HepG2 (cell line): ENCODE results near the gene PEA15. TPM values are rescaled to one million over a fixed set of nuclear protein-coding genes. Genes with fewer than 3 reads are reported as not detected.
A peak's percentile ranks its signal among the peaks of the same experiment; 100 is the strongest.

Source experiments
- ATAC-seq: fragments of 200-7000 bp; cut with Tn5 transposase; 3 replicates; pipeline ENCODE4 v1.9.1; 2020; ENCODE audit warnings: mild to moderate bottlenecking, moderate library complexity
- Bru-seq: library from RNA; stranded (reverse); fragments of 400-500 nt; gene quantifications from one replicate; lab custom pipeline; 2021; lab: Mats Ljungman, UMichigan
- BruChase-seq, 2 experiments: library from RNA; stranded (reverse); fragments of 400-500 nt; gene quantifications; one replicate each; lab custom pipeline; 2021; lab: Mats Ljungman, UMichigan
- BruUV-seq: library from RNA; stranded (reverse); fragments of 400-500 nt; replicated peaks from 2 replicates; lab custom pipeline; 2021; lab: Mats Ljungman, UMichigan
- CTCF ChIA-PET: fragments of 300-600 bp; formaldehyde crosslinking; extraction: SDS; loops from one replicate; lab custom pipeline; 2021; ENCODE audit warnings: low total read pairs, inconsistent platforms, low intra/inter-chr PET ratio; lab: Yijun Ruan, JAX
- POLR2A ChIA-PET: fragments of 350-600 bp; sonication (Branson Sonifier 250); formaldehyde crosslinking; loops from one replicate; lab custom pipeline; 2020; ENCODE audit warnings: antibody characterized with exemption, inconsistent platforms; lab: Yijun Ruan, JAX
- DNase-seq: peaks from one replicate; pipeline ENCODE4 v3.0.0-alpha.2; 2015; ENCODE audit warnings: low spot score
- FAIRE-seq: peaks from 3 replicates; lab custom pipeline; 2011; peaks lifted over from hg19 to GRCh38; lab: Jason Lieb, UNC
- H2AFZ ChIP-seq: one replicate; pipeline ENCODE4 v1.6.1; 2011; ENCODE audit warnings: low read length, inconsistent platforms
- H3K27ac ChIP-seq: fragments of 300-600 bp; 3 replicates; pipeline ENCODE4 v1.8.0; 2011; ENCODE audit warnings: mixed run types, mild to moderate bottlenecking, mixed read lengths, low read length, inconsistent platforms; ENCODE audit not compliant: insufficient read depth; ENCODE audit errors: extremely low read length
- H3K27me3 ChIP-seq, 2 experiments: fragments of 200-600 bp in 1 of 2; 2 replicates in 1 of 2; 3 replicates in 1 of 2; pipeline versions ENCODE4 v1.6.0 to v1.8.0; 2011; ENCODE audit warnings: low read length in 2 of 2, mild to moderate bottlenecking in 2 of 2, moderate library complexity in 2 of 2, inconsistent platforms in 1 of 2; ENCODE audit not compliant: insufficient read depth in 2 of 2, control insufficient read depth in 1 of 2
- H3K36me3 ChIP-seq, 2 experiments: fragments of 200-600 bp in 1 of 2; replicated peaks in 1 of 2; 2 replicates in 1 of 2; 3 replicates in 1 of 2; pipeline versions ENCODE4 v1.5.1 to v1.8.0; 2011; ENCODE audit warnings: low read length in 2 of 2, inconsistent platforms in 1 of 2; ENCODE audit not compliant: insufficient read depth in 2 of 2, control insufficient read depth in 1 of 2
- H3K4me1 ChIP-seq: 2 replicates; pipeline ENCODE4 v1.5.1; 2012; ENCODE audit warnings: low read length, inconsistent platforms; ENCODE audit not compliant: insufficient read depth
- H3K4me2 ChIP-seq: 2 replicates; pipeline ENCODE4 v1.6.0; 2011; ENCODE audit warnings: low read depth, low read length, inconsistent platforms
- H3K4me3 ChIP-seq, 3 experiments: fragments of 200-600 bp in 1 of 3; sonication (generic), shearing (Covaris generic) in 1 of 3; replicated peaks in 1 of 3; 2 replicates each; pipeline ENCODE4 v1.5.1; 2011 to 2016; ENCODE audit warnings: low read length in 3 of 3, inconsistent platforms in 2 of 3, low read depth in 2 of 3, mild to moderate bottlenecking in 2 of 3, control low read depth in 1 of 3, mixed read lengths in 1 of 3; ENCODE audit not compliant: insufficient read depth in 1 of 3
- H3K79me2 ChIP-seq: one replicate; pipeline ENCODE4 v1.6.1; 2011; ENCODE audit warnings: low read length, inconsistent platforms; ENCODE audit not compliant: insufficient read depth
- H3K9ac ChIP-seq: 2 replicates; pipeline ENCODE4 v1.6.0; 2011; ENCODE audit warnings: mild to moderate bottlenecking, low read depth, low read length, inconsistent platforms; ENCODE audit not compliant: insufficient read depth
- H3K9me3 ChIP-seq: 2 replicates; pipeline ENCODE4 v1.5.1; 2012; ENCODE audit warnings: mild to moderate bottlenecking, low read length
- H4K20me1 ChIP-seq: 2 replicates; pipeline ENCODE4 v1.6.0; 2011; ENCODE audit warnings: inconsistent platforms, mild to moderate bottlenecking, low read length, moderate library complexity; ENCODE audit not compliant: insufficient read depth
- POLR2A ChIP-seq, 2 experiments: IDR thresholded peaks; 2 replicates each; pipeline ENCODE4 v1.6.1; 2011; ENCODE audit warnings: low read depth in 2 of 2, low read length in 2 of 2, mild to moderate bottlenecking in 1 of 2, moderate library complexity in 1 of 2; ENCODE audit not compliant: insufficient read depth in 1 of 2
- REPIN1 ChIP-seq: sonication (generic); formaldehyde crosslinking; IDR thresholded peaks from 2 replicates; pipeline ENCODE4 v1.8.0; 2022; ENCODE audit warnings: missing genetic modification reagents, low read depth, mild to moderate bottlenecking, borderline replicate concordance
- SOX6 ChIP-seq, 2 experiments: fragments of 450-650 bp in 1 of 2; sonication (generic) in 1 of 2; formaldehyde crosslinking in 1 of 2; IDR thresholded peaks; 2 replicates each; pipeline versions ENCODE4 v1.4.0 to v1.6.1; 2017 to 2020; ENCODE audit warnings: antibody characterized with exemption in 1 of 2, mild to moderate bottlenecking in 1 of 2, missing genetic modification reagents in 1 of 2
- SP4 ChIP-seq: sonication (generic); formaldehyde crosslinking; IDR thresholded peaks from 2 replicates; pipeline ENCODE4 v1.8.1; 2023; ENCODE audit warnings: mild to moderate bottlenecking, missing genetic modification reagents
- ZFX ChIP-seq: sonication (generic); formaldehyde crosslinking; IDR thresholded peaks from 2 replicates; pipeline ENCODE4 v1.4.0; 2020; ENCODE audit warnings: mild to moderate bottlenecking, low read depth, missing genetic modification reagents, moderate library complexity
- ZNF124 ChIP-seq: sonication (generic); formaldehyde crosslinking; IDR thresholded peaks from 2 replicates; pipeline ENCODE4 v1.4.0; 2020; ENCODE audit warnings: missing genetic modification reagents
- ZNF329 ChIP-seq: sonication (generic); formaldehyde crosslinking; IDR thresholded peaks from 2 replicates; pipeline ENCODE4 v1.9.0; 2021; ENCODE audit warnings: low read depth, mild to moderate bottlenecking, missing genetic modification reagents
- ZNF709 ChIP-seq: sonication (generic); formaldehyde crosslinking; IDR thresholded peaks from 2 replicates; pipeline ENCODE4 v1.5.0; 2020; ENCODE audit warnings: mild to moderate bottlenecking, missing genetic modification reagents
- ZSCAN21 ChIP-seq: sonication (generic); formaldehyde crosslinking; IDR thresholded peaks from 2 replicates; pipeline ENCODE4 v1.8.0; 2022; ENCODE audit warnings: mild to moderate bottlenecking, missing genetic modification reagents, moderate library complexity, borderline replicate concordance
- ZSCAN25 ChIP-seq: sonication (generic); formaldehyde crosslinking; IDR thresholded peaks from 2 replicates; pipeline ENCODE4 v1.8.0; 2022; ENCODE audit warnings: mild to moderate bottlenecking, missing genetic modification reagents
- WGBS: methylation state at CpG from one replicate; pipeline ENCODE4 v1.1.6; 2017; ENCODE audit warnings: low lambda C conversion rate; 5-methylcytosine and 5-hydroxymethylcytosine counted together
- in situ Hi-C: cut with HindIII; loops from 2 replicates; pipeline ENCODE4 v1.10.0; 2017; ENCODE audit warnings: low pct_unique_long_range_greater_than_20kb; ENCODE audit not compliant: extremely low pct_ligation_motif_present
- intact Hi-C: fragments of 100-400 bp; cut with micrococcal nuclease; formaldehyde crosslinking; loops from one replicate; pipeline ENCODE4 v1.10.0; 2022; ENCODE audit not compliant: unreplicated experiment
- long read RNA-seq, 2 experiments: library from RNA in 1 of 2; library from polyadenylated mRNA in 1 of 2; stranded (forward) in 1 of 2; unstranded in 1 of 2; transcript quantifications; one replicate each; pipeline ENCODE4 v2.0.0, GENCODE V29; 2019 to 2022
- polyA minus RNA-seq, 3 experiments: library from RNA; depleted of rRNA, polyadenylated mRNA; stranded (reverse); fragments of >200 nt; gene quantifications; 2 replicates each; pipeline ENCODE4 v1.2.3, GENCODE V29; 2011; ENCODE audit warnings: low replicate concordance in 1 of 3
- polyA plus RNA-seq, 8 experiments: library from polyadenylated mRNA; depleted of rRNA in 3 of 8; stranded (reverse) in 7 of 8; unstranded in 1 of 8; fragments of >200 nt; fragmentation: Illumina TruSeq in 4 of 8; extraction: Trizol in 4 of 8; gene quantifications; 2 replicates each; pipeline versions ENCODE4 v1.2.1 to v1.2.3, GENCODE V29; 2011 to 2016; ENCODE audit warnings: low read depth in 4 of 8, missing spikeins in 1 of 8, mixed read lengths in 1 of 8; ENCODE audit not compliant: insufficient read depth in 1 of 8
- total RNA-seq, 5 experiments: library from RNA; depleted of rRNA; stranded (reverse); fragments of >200 nt; fragmentation: Illumina TruSeq; extraction: Trizol; gene quantifications; 2 replicates each; pipeline ENCODE4 v1.2.3, GENCODE V29; 2016; ENCODE audit warnings: low read depth in 1 of 5
- TF ChIP-seq, protein P1 (sequence below): sonication (generic); formaldehyde crosslinking; IDR thresholded peaks from 2 replicates; pipeline ENCODE4 v1.5.1; 2020; ENCODE audit warnings: missing genetic modification reagents, mild to moderate bottlenecking, borderline replicate concordance
- TF ChIP-seq, protein P2 (sequence below): IDR thresholded peaks from 2 replicates; pipeline ENCODE4 v1.6.1; 2012; ENCODE audit warnings: inconsistent platforms
- TF ChIP-seq, protein P3 (sequence below): sonication (generic); formaldehyde crosslinking; IDR thresholded peaks from 2 replicates; pipeline ENCODE4 v1.4.0; 2020; ENCODE audit warnings: missing genetic modification reagents

The PEA15 gene, protein sequence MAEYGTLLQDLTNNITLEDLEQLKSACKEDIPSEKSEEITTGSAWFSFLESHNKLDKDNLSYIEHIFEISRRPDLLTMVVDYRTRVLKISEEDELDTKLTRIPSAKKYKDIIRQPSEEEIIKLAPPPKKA
- total RNA-seq (2016; rRNA removed; fragmentation: Illumina TruSeq; extraction: Trizol) (12.1 and 15.8 TPM in 2 replicates), polyA plus RNA-seq (2011; rRNA removed) (35.2 and 40.4 TPM in 2 replicates), polyA minus RNA-seq (2011; rRNA and poly(A)+ RNA removed; ENCODE audit: low replicate concordance) (14.7 and 92.5 TPM in 2 replicates), Bru-seq, nascent RNA (percentile 60 among the genes with signal in this experiment), BruChase-seq, experiment 1, labeled RNA remaining after a 6-hour chase (percentile 85 among the genes with signal in this experiment), BruChase-seq, experiment 2, labeled RNA remaining after a 2-hour chase (percentile 72 among the genes with signal in this experiment)
- 5.3 and 6.2 TPM in 2 replicates for total RNA-seq (2016; cell fraction: cytosol; rRNA removed; fragmentation: Illumina TruSeq; extraction: Trizol; ENCODE audit: low read depth)
- 13.1 and 13.5 TPM in 2 replicates for total RNA-seq (2016; cell fraction: insoluble cytoplasmic fraction; rRNA removed; fragmentation: Illumina TruSeq; extraction: Trizol)
- 19.6 and 23.0 TPM in 2 replicates for total RNA-seq (2016; cell fraction: membrane; rRNA removed; fragmentation: Illumina TruSeq; extraction: Trizol)
- total RNA-seq (2016; cell fraction: nucleus; rRNA removed; fragmentation: Illumina TruSeq; extraction: Trizol) = 6.0 and 6.1 TPM in 2 replicates
- polyA plus RNA-seq (2011; cell fraction: cytosol; rRNA removed) = 28.3 and 34.3 TPM in 2 replicates
- polyA plus RNA-seq (2011; cell fraction: nucleus; rRNA removed) = 14.9 and 20.5 TPM in 2 replicates
- polyA plus RNA-seq (2012) = 13.8 and 25.9 TPM in 2 replicates
- polyA plus RNA-seq (2016; cell fraction: cytosol; fragmentation: Illumina TruSeq; extraction: Trizol; ENCODE audit: low read depth) = 23.0 and 24.9 TPM in 2 replicates
- 40.5 and 45.7 TPM in 2 replicates for polyA plus RNA-seq (2016; cell fraction: insoluble cytoplasmic fraction; fragmentation: Illumina TruSeq; extraction: Trizol; ENCODE audit: low read depth)
- 43.4 and 51.8 TPM in 2 replicates for polyA plus RNA-seq (2016; cell fraction: membrane; fragmentation: Illumina TruSeq; extraction: Trizol; ENCODE audit: low read depth)
- polyA plus RNA-seq (2016; cell fraction: nucleus; fragmentation: Illumina TruSeq; extraction: Trizol; ENCODE audit: insufficient read depth, low read depth) = 23.2 and 27.2 TPM in 2 replicates
- 11.5 TPM in 2 replicates for polyA minus RNA-seq (2011; cell fraction: cytosol; rRNA and poly(A)+ RNA removed)
- polyA minus RNA-seq (2011; cell fraction: nucleus; rRNA and poly(A)+ RNA removed) = 3.0 and 7.3 TPM in 2 replicates
- long read RNA-seq, experiment 1, partial matches to known transcripts = 0 of 4 reads
- long read RNA-seq, experiment 1, other reads (novel, unspliced or antisense) = 3 of 4 reads
- long read RNA-seq, experiment 2, transcript PEA15-201 (4 exons, 2,471 nt) = major isoform, 65 of 111 reads
- long read RNA-seq, experiment 2, partial matches to known transcripts = 44 of 111 reads
- long read RNA-seq, experiment 2, other reads (novel, unspliced or antisense) = 1 of 111 reads

DNA sequence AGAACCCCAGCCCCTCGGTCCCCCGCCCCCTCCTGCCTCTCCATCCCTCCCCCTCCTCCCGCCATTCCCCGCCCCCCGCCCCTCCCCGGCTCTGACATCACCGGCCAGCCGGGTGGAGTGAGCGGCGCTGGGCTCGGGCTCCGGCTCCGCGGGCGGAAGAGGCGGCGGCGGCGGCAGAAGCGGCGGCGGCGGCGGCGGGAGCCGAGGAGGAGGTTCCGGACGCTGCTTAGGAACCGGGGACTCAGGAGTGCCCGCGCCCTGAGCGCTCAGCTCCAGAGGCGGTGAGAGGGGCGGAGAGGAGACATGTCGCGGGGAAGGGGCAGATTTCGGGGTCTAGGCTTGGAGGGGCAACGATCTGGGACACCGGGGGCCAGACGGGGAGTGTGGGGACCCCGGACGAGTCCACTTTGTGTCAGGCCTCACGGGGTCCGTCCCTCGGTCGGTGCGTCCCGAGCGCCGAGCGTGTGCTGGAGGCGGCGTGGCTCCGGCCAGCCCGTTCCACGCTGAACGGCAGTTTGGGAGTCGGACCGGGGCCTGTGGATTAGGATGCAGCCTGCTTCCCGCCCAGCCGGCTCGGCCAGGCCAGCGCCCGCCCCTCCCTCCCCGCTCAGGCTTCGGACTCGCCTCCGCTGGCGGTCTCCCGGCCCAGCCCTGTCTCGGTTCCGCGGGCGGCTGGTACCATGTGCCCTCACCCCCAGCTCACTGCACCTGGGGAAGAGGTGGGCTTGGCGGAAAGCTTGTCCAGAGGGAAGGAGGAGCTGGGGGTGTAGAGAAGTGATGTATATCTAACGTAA is at the start of gene PEA15:
TSS of gene PEA15 (plus strand) at position 143 of the 794 bp plus-strand sequence. CDS start 6,161 bp downstream, outside the sequence.
- intact Hi-C loops (no loop called here), in situ Hi-C loops (no loop called here)
- ChIA-PET POLR2A (no interaction called here), CTCF (no interaction called here)
- Histone ChIP-seq H3K36me3 (peaks cover 0 to 2% of the 10 kb centered on the region in 2 experiments; a peak in 2 of 5 replicates), H3K9me3 (no peaks in the 10 kb centered on the region), H3K9ac (peak within 1 kb of the TSS; percentile 89), H3K4me1 (peaks cover 32% of the 10 kb centered on the region), H3K27ac (peak within 1 kb of the TSS; percentile 52), H3K4me3 (peak within 1 kb of the TSS; percentile 84 to 99 (median 86)), H3K27me3 (no peaks in the 10 kb centered on the region), H3K4me2 (peak within 1 kb of the TSS; percentile 93), H2AFZ (peak within 1 kb of the TSS; percentile 31), H3K79me2 (peaks cover 2% of the 10 kb centered on the region), H4K20me1 (no peaks in the 10 kb centered on the region)
- no peak for DNase-seq
- 2% methylated on average over 20 of the region's 76 CpGs for WGBS
- TSS peak; percentile 70 for BruUV-seq
- peak; percentile 79 for ATAC-seq
- no peak for FAIRE-seq
- TF ChIP-seq REPIN1 (0 out of 2 replicates have a peak, but pooled peaks have one; percentile 17), ZNF709 (CRISPR knock-in tag) (0 out of 2 replicates have a peak, but pooled peaks have one; percentile 22), POLR2A (IDR thresholded peaks at IDR 0.05; ENCODE audit: insufficient read depth in 1 of 2, low read depth in 2 of 2, low read length in 2 of 2) (0 out of 4 replicates have a peak, but pooled peaks of 1 of the 2 experiments have one; percentile 46), ZSCAN21 (CRISPR knock-in tag) (peak; percentile 46; the same call in 1 of the 2 replicates), ZNF124 (CRISPR knock-in tag) (no peak), SP4 (CRISPR knock-in tag) (0 out of 2 replicates have a peak, but pooled peaks have one; percentile 26), ZNF329 (CRISPR knock-in tag) (0 out of 2 replicates have a peak, but pooled peaks have one; percentile 27), ZFX (CRISPR knock-in tag) (peak; percentile 80), SOX6 (IDR thresholded peaks at IDR 0.05) (no peak), SOX6 (CRISPR knock-in tag; IDR thresholded peaks at IDR 0.05) (no peak), ZSCAN25 (CRISPR knock-in tag) (peak; percentile 45; the same call in 1 of the 2 replicates)
- TF ChIP-seq, protein P1, sequence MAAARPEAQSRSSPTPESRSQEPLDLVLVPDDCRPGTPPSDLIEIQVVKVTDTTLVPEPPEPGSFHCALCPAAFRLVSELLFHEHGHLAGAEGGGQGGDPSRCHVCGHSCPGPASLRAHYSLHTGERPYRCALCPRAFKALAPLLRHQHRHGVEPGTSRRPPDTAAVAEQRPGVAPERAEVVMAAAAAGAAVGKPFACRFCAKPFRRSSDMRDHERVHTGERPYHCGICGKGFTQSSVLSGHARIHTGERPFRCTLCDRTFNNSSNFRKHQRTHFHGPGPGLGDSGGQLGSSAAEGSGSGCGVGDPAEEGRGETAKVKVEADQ = no peak
- TF ChIP-seq, protein P2, sequence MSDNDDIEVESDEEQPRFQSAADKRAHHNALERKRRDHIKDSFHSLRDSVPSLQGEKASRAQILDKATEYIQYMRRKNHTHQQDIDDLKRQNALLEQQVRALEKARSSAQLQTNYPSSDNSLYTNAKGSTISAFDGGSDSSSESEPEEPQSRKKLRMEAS = peak; percentile 53; the same call in 1 of the 2 replicates
- TF ChIP-seq, protein P3, sequence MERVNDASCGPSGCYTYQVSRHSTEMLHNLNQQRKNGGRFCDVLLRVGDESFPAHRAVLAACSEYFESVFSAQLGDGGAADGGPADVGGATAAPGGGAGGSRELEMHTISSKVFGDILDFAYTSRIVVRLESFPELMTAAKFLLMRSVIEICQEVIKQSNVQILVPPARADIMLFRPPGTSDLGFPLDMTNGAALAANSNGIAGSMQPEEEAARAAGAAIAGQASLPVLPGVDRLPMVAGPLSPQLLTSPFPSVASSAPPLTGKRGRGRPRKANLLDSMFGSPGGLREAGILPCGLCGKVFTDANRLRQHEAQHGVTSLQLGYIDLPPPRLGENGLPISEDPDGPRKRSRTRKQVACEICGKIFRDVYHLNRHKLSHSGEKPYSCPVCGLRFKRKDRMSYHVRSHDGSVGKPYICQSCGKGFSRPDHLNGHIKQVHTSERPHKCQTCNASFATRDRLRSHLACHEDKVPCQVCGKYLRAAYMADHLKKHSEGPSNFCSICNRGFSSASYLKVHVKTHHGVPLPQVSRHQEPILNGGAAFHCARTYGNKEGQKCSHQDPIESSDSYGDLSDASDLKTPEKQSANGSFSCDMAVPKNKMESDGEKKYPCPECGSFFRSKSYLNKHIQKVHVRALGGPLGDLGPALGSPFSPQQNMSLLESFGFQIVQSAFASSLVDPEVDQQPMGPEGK (CRISPR knock-in tag) = 0 out of 2 replicates have a peak, but pooled peaks have one; percentile 9
